Right lobe of liver (tissue), 6 donors: ENCODE results near the gene CCNT1. TPM values are rescaled to one million over a fixed set of nuclear protein-coding genes. Genes with fewer than 3 reads are reported as not detected.

ENCODE experiments used
- ATAC-seq, 4 donors: fragments of 200-7000 bp; cut with Tn5 transposase; one replicate each; pipeline ENCODE4 v1.9.1; 2020; ENCODE audit warnings: mild to moderate bottlenecking in 4 of 4, moderate library complexity in 4 of 4
- DNase-seq, 3 donors: peaks; one replicate each; pipeline ENCODE4 v3.0.0-alpha.2; 2020
- H3K27ac ChIP-seq, 3 donors: fragments of 200-600 bp; one replicate each; pipeline ENCODE4 v1.8.0; 2022
- H3K27me3 ChIP-seq, 2 donors: fragments of 200-600 bp; one replicate each; pipeline ENCODE4 v1.8.0; 2022
- H3K36me3 ChIP-seq, 4 donors: fragments of 200-600 bp; sonication (generic) in 1 of 4; one replicate each; pipeline versions ENCODE4 v1.5.1 to v1.8.0; 2017 to 2022; ENCODE audit warnings: control low read depth in 1 of 4
- H3K4me1 ChIP-seq, 4 donors: fragments of 200-600 bp; sonication (generic) in 1 of 4; one replicate each; pipeline versions ENCODE4 v1.5.1 to v1.8.0; 2017 to 2022; ENCODE audit warnings: control low read depth in 1 of 4
- H3K4me3 ChIP-seq, 3 donors: fragments of 200-600 bp; one replicate each; pipeline ENCODE4 v1.8.0; 2022
- H3K9me3 ChIP-seq, 4 donors: fragments of 200-600 bp; sonication (generic) in 1 of 4; one replicate each; pipeline versions ENCODE4 v1.5.1 to v1.8.0; 2017 to 2022; ENCODE audit warnings: control low read depth in 1 of 4
- CTCF ChIP-seq, 4 donors: fragments of 200-600 bp in 3 of 4; fragments of 450-650 bp in 1 of 4; IDR thresholded peaks; one replicate each; pipeline versions ENCODE4 v1.5.1 to v1.8.0; 2016 to 2022; ENCODE audit warnings: antibody characterized with exemption in 4 of 4, mild to moderate bottlenecking in 2 of 4
- POLR2A ChIP-seq: fragments of 450-650 bp; IDR thresholded peaks from one replicate; pipeline ENCODE4 v1.6.1; 2017; ENCODE audit warnings: antibody characterized with exemption, mild to moderate bottlenecking
- WGBS: methylation state at CpG from one replicate; pipeline ENCODE4 v1.1.6; 2018; ENCODE audit warnings: low coverage, low lambda C conversion rate; ENCODE audit not compliant: insufficient coverage; ENCODE audit errors: missing lambda C conversion rate; 5-methylcytosine and 5-hydroxymethylcytosine counted together
- intact Hi-C, 2 donors: fragments of 100-400 bp; cut with DNase I; formaldehyde crosslinking; loops; one replicate each; pipeline versions ENCODE4 v1.11.2 to v1.14.1; 2022
- long read RNA-seq: library from polyadenylated mRNA; unstranded; transcript quantifications from one replicate; pipeline ENCODE4 v2.0.0, GENCODE V29; 2019
- total RNA-seq, 6 experiments: library from RNA; depleted of rRNA in 2 of 6; stranded (reverse); fragments of >200 nt in 2 of 6; fragmentation: NEBNext Ultra II Directional in 3 of 6; extraction: Animal tissue kit (Norgen Biotek cat#: 25700) in 3 of 6; gene quantifications; one replicate each; pipeline versions ENCODE4 v1.1.0 to v1.2.4, GENCODE V29; 2016 to 2023
- donor health status: DM: no; HTN: yes; CAD: no.
- donor health status: DM: no; HTN: no; CAD: no.
- donor health status: DM: no; HTN: no; CAD: no.
- donor health status: DM: no; HTN: yes; CAD: no.
- donor health status: DM: no; HTN: yes; CAD: no.

Gene CCNT1
- total RNA-seq, result 10 to 100 TPM; 10.7 to 18.9 (median 13.9) TPM
- long read RNA-seq, partial matches to known transcripts, result 1 of 1 reads
- long read RNA-seq, other reads (novel, unspliced or antisense), result 0 of 1 reads

DNA sequence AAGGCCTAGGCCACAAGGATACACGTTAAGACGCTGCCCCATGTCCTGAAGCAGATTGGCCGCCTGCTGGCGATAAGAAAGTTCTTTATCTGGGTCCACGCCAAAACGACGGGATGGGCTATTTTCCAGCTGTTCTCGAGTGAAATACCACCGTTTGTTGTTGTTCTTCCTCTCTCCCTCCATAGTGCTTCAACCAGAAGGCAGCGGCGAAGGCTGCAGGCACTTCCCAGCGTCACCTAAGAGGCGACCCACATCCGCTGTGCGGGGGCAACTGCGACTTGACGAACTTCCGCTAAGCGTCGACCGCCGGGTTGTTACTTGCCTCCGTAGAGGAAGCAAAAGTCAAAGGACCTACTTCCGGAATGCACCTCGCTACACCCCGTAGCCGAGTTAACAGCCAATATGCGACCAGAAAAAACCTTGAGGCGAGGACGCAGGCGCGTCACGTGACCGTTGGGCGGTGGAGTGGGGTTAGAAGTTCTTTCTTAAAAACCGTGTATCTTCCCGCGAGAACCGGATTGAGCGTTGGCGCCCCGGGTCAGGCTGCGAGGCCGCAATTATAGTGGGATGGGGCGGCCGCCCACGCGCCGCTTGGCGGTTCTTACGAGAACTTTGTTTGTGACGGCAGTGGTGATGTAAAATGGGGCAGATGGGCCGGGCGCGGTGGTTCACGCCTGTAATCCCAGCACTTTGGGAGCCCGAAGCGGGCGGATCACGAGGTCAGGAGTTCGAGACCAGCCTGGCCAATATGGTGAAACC, at the start of gene CCNT1:
TSS of gene CCNT1 (minus strand) at position 215 of the 759 bp plus-strand sequence. CDS start at position 183, 32 bp downstream.
- Histone ChIP-seq H3K27me3 (no peaks in the 10 kb centered on the region), H3K9me3 (no peaks in the 10 kb centered on the region), H3K4me1 (peaks cover 0 to 19% (median 11%) of the 10 kb centered on the region in 4 donors), H3K4me3 (peak within 1 kb of the TSS; percentile 67 to 86 (median 78)), H3K36me3 (peaks cover 0 to 23% (median 0%) of the 10 kb centered on the region in 4 donors), H3K27ac (peak within 1 kb of the TSS; percentile 69 to 89 (median 87))
- DNase-seq (peak; percentile 98 to 99 (median 99)), ATAC-seq (peak; percentile 95 to 98 (median 97))
- intact Hi-C loops, result no loop called here
- peak; percentile 74 for TF ChIP-seq POLR2A
- peak; percentile 4 to 31 (median 12) for TF ChIP-seq CTCF (IDR thresholded peaks at IDR 0.05)
- 0% methylated on average over 49 of the region's 61 CpGs for WGBS

GRCh38 chr12:48765753-48766162, 49.3 kb upstream of the CCNT1 start:
- Histone ChIP-seq H3K27ac (no peak overlapping the region), H3K4me1 (no peaks in the 10 kb centered on the region), H3K27me3 (no peaks in the 10 kb centered on the region), H3K4me3 (no peak overlapping the region), H3K9me3 (no peaks in the 10 kb centered on the region), H3K36me3 (peaks cover 0 to 12% (median 4%) of the 10 kb centered on the region in 4 donors)
- no peak for TF ChIP-seq POLR2A
- ATAC-seq (peak in 3 of 4 donors; percentile 14 to 23 (median 18)), DNase-seq (no peak)
- intact Hi-C loops, result no loop called here
- 39% methylated on average over 4 of the region's 5 CpGs for WGBS

GRCh38 chr12:48764521-48764920, 48.0 kb upstream of the CCNT1 start:
- H3K27ac ChIP-seq, result no peak overlapping the region
- ATAC-seq, result no peak
- no peak overlapping the region for H3K4me3 ChIP-seq
- no peaks in the 10 kb centered on the region for H3K9me3 ChIP-seq
- intact Hi-C loops, result no loop called here
- H3K27me3 ChIP-seq, result no peaks in the 10 kb centered on the region
- 50% methylated on average over 1 of the region's 2 CpGs for WGBS
- H3K36me3 ChIP-seq, result peaks cover 0 to 8% (median 0%) of the 10 kb centered on the region in 4 donors
- no peak for DNase-seq
- TF ChIP-seq POLR2A, result no peak
- TF ChIP-seq CTCF (IDR thresholded peaks at IDR 0.05), result no peak
- no peaks in the 10 kb centered on the region for H3K4me1 ChIP-seq

GRCh38 chr12:48758737-48759136, 42.2 kb upstream of the CCNT1 start:
- Histone ChIP-seq H3K4me1 (no peaks in the 10 kb centered on the region), H3K4me3 (no peak overlapping the region), H3K27me3 (no peaks in the 10 kb centered on the region), H3K9me3 (no peaks in the 10 kb centered on the region), H3K27ac (no peak overlapping the region), H3K36me3 (no peaks in the 10 kb centered on the region)
- ATAC-seq, result no peak
- intact Hi-C loops, result no loop called here
- TF ChIP-seq CTCF (IDR thresholded peaks at IDR 0.05) (no peak), POLR2A (no peak)
- no peak for DNase-seq

- Histone ChIP-seq H3K9me3 (no peaks in the 10 kb centered on the region), H3K27me3 (no peaks in the 10 kb centered on the region), H3K27ac (no peak overlapping the region), H3K4me1 (no peaks in the 10 kb centered on the region), H3K4me3 (no peak overlapping the region), H3K36me3 (no peaks in the 10 kb centered on the region)
- no peak for TF ChIP-seq CTCF (IDR thresholded peaks at IDR 0.05)
- TF ChIP-seq POLR2A, result no peak
- WGBS, result 60% methylated on average over 3 of the region's 4 CpGs
- ATAC-seq (peak in 2 of 4 donors; percentile 37 to 43), DNase-seq (no peak)
- intact Hi-C loops, result no loop called here
These were observed 41.7 kb upstream of the CCNT1 start for GRCh38 chr12:48758186-48758585.
